ENCODE measurements around the gene PDE11A.
"Not testable (repeated sequence)": the region's sequence is repeated elsewhere in the genome, so short reads cannot be mapped to it uniquely, and the experiment has no call there.

The PDE11A gene

GRCh38 chr2:178074123-178075005, 1.8 kb upstream of the PDE11A start:
- DNase-seq = peak; percentile 13

- no peak for DNase-seq
Measured at GRCh38 chr2:178072000-178072382, 586 bp downstream of the PDE11A start.

- DNase-seq = no peak
Measured at GRCh38 chr2:178070824-178071223, 1.8 kb downstream of the PDE11A start.

- no peak for DNase-seq
Measured at GRCh38 chr2:178069551-178069950, 3.0 kb downstream of the PDE11A start.

- no peak for DNase-seq
Measured at GRCh38 chr2:178068823-178069454, 3.6 kb downstream of the PDE11A start.

- DNase-seq = no peak
Measured at GRCh38 chr2:178066890-178067669, 5.5 kb downstream of the PDE11A start.

GRCh38 chr2:178066324-178066723, 6.3 kb downstream of the PDE11A start:
- no peak for DNase-seq

- DNase-seq = no peak
Measured at GRCh38 chr2:178059681-178060080, 12.9 kb downstream of the PDE11A start.

- no peak for DNase-seq
Measured at GRCh38 chr2:178059111-178059510, 13.5 kb downstream of the PDE11A start.

GRCh38 chr2:178057179-178057680, 15.3 kb downstream of the PDE11A start:
- DNase-seq = no peak

- no peak for DNase-seq
Measured at GRCh38 chr2:178056345-178056744, 16.2 kb downstream of the PDE11A start.

- DNase-seq = not testable (repeated sequence)
Measured at GRCh38 chr2:178051257-178051656, 21.3 kb downstream of the PDE11A start.

GRCh38 chr2:178047391-178047790, 25.2 kb downstream of the PDE11A start:
- no peak for DNase-seq

- no peak for DNase-seq
Measured at GRCh38 chr2:178044836-178045235, 27.7 kb downstream of the PDE11A start.

GRCh38 chr2:178043266-178043665, 29.3 kb downstream of the PDE11A start:
- no peak for DNase-seq

GRCh38 chr2:178033583-178033982, 39.0 kb downstream of the PDE11A start:
- DNase-seq = not testable (repeated sequence)

GRCh38 chr2:178029342-178029741, 43.2 kb downstream of the PDE11A start:
- DNase-seq = no peak

- no peak for DNase-seq
Measured at GRCh38 chr2:178025551-178026185, 46.9 kb downstream of the PDE11A start.

- no peak for DNase-seq
Measured at GRCh38 chr2:178018141-178018540, 54.4 kb downstream of the PDE11A start.

GRCh38 chr2:178016612-178017011, 56.0 kb downstream of the PDE11A start:
- no peak for DNase-seq

GRCh38 chr2:178012639-178013038, 59.9 kb downstream of the PDE11A start:
- DNase-seq = no peak

- no peak for DNase-seq
Measured at GRCh38 chr2:178009813-178010212, 62.8 kb downstream of the PDE11A start.

Measured in hematopoietic multipotent progenitor cell treated with erythropoietin and hydrocortisone succinate and interleukin-3 and kit ligand, for 6 days (in vitro differentiated cells).